T-helper 1 cell treated with Interleukin-12 subunit alpha and Interleukin-12 subunit beta and Interleukin-4 antibody, amounts not matched to agents 30 μg/mL and 1 μg/mL, for 36 hours (primary cell): Measurements from ENCODE around the gene IYD.
"Not testable (repeated sequence)": the region's sequence is repeated elsewhere in the genome, so short reads cannot be mapped to it uniquely, and the experiment has no call there.

ENCODE experiments used
- H3K27ac Mint-ChIP-seq: one replicate; pipeline ENCODE4 v1.8.0; 2021; ENCODE audit warnings: mild to moderate bottlenecking, mixed read lengths
- H3K27me3 Mint-ChIP-seq: one replicate; pipeline ENCODE4 v1.8.0; 2021; ENCODE audit warnings: low read depth, mixed read lengths
- H3K36me3 Mint-ChIP-seq: one replicate; pipeline ENCODE4 v1.8.0; 2021; ENCODE audit warnings: low read depth, mixed read lengths
- H3K4me1 Mint-ChIP-seq: one replicate; pipeline ENCODE4 v1.8.0; 2021; ENCODE audit warnings: low read depth, mixed read lengths
- H3K4me3 Mint-ChIP-seq: one replicate; pipeline ENCODE4 v1.8.0; 2021; ENCODE audit warnings: mild to moderate bottlenecking, moderate library complexity, mixed read lengths
- H3K9me3 Mint-ChIP-seq: one replicate; pipeline ENCODE4 v1.8.0; 2021; ENCODE audit warnings: mixed read lengths

IYD gene

GRCh38 chr6:150366118-150366778, 2.6 kb upstream of the IYD start:
- Mint-ChIP-seq H3K4me3 (no peak overlapping the region), H3K9me3 (no peaks in the 10 kb centered on the region), H3K27me3 (no peaks in the 10 kb centered on the region), H3K4me1 (no peaks in the 10 kb centered on the region), H3K36me3 (no peaks in the 10 kb centered on the region), H3K27ac (no peak overlapping the region)

GRCh38 chr6:150369408-150369807, 596 bp downstream of the IYD start:
- H3K27ac Mint-ChIP-seq, result no peak overlapping the region
- H3K4me1 Mint-ChIP-seq, result no peaks in the 10 kb centered on the region
- peaks cover 8% of the 10 kb centered on the region for H3K27me3 Mint-ChIP-seq
- H3K4me3 Mint-ChIP-seq, result no peak overlapping the region
- H3K36me3 Mint-ChIP-seq, result no peaks in the 10 kb centered on the region
- H3K9me3 Mint-ChIP-seq, result no peaks in the 10 kb centered on the region

GRCh38 chr6:150370112-150370511, 1.3 kb downstream of the IYD start:
- Mint-ChIP-seq H3K36me3 (no peaks in the 10 kb centered on the region), H3K27me3 (peaks cover 12% of the 10 kb centered on the region), H3K9me3 (no peaks in the 10 kb centered on the region), H3K27ac (no peak overlapping the region), H3K4me3 (no peak overlapping the region), H3K4me1 (no peaks in the 10 kb centered on the region)

GRCh38 chr6:150371356-150371755, 2.5 kb downstream of the IYD start:
- H3K27me3 Mint-ChIP-seq, result peaks cover 17% of the 10 kb centered on the region
- H3K4me3 Mint-ChIP-seq, result no peak overlapping the region
- no peaks in the 10 kb centered on the region for H3K36me3 Mint-ChIP-seq
- no peak overlapping the region for H3K27ac Mint-ChIP-seq
- H3K9me3 Mint-ChIP-seq, result no peaks in the 10 kb centered on the region
- H3K4me1 Mint-ChIP-seq, result no peaks in the 10 kb centered on the region

GRCh38 chr6:150372051-150372450, 3.2 kb downstream of the IYD start:
- Mint-ChIP-seq H3K36me3 (no peaks in the 10 kb centered on the region), H3K27me3 (peaks cover 20% of the 10 kb centered on the region), H3K4me1 (no peaks in the 10 kb centered on the region), H3K9me3 (no peaks in the 10 kb centered on the region), H3K27ac (no peak overlapping the region), H3K4me3 (no peak overlapping the region)

DNA sequence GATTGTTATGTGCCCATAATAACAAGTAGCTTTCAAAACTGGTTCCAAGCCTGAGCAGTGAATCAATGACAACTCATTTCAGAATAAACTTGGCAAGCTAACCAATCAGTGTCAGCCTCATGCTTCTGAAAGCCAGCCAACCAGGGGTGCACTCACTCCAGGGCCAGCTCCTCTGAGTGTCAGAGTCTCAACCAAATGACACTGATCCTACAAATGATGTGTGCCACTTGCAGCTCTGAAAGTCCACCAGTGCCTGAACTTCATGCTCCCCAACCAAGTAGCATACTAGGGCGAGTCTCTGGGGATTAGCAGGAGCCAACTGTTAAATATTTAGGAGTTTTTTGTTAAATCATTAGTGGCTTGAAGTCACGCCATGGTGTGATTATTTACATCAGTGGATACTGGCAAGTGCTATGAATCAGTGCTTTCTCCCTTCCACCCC, 4.5 kb downstream of the IYD start:
- H3K4me1 Mint-ChIP-seq, result no peaks in the 10 kb centered on the region
- no peak overlapping the region for H3K27ac Mint-ChIP-seq
- no peaks in the 10 kb centered on the region for H3K9me3 Mint-ChIP-seq
- no peaks in the 10 kb centered on the region for H3K36me3 Mint-ChIP-seq
- peaks cover 20% of the 10 kb centered on the region for H3K27me3 Mint-ChIP-seq
- no peak overlapping the region for H3K4me3 Mint-ChIP-seq

GRCh38 chr6:150374346-150374745, 5.5 kb downstream of the IYD start:
- H3K27me3 Mint-ChIP-seq, result peaks cover 26% of the 10 kb centered on the region
- H3K4me1 Mint-ChIP-seq, H3K4me3 Mint-ChIP-seq, H3K9me3 Mint-ChIP-seq, H3K27ac Mint-ChIP-seq, H3K36me3 Mint-ChIP-seq: not testable (repeated sequence)

GRCh38 chr6:150377211-150377781, 8.5 kb downstream of the IYD start:
- peaks cover 30% of the 10 kb centered on the region for H3K27me3 Mint-ChIP-seq
- H3K4me1 Mint-ChIP-seq, result no peaks in the 10 kb centered on the region
- no peaks in the 10 kb centered on the region for H3K9me3 Mint-ChIP-seq
- H3K4me3 Mint-ChIP-seq, result no peak overlapping the region
- H3K36me3 Mint-ChIP-seq, result no peaks in the 10 kb centered on the region
- H3K27ac Mint-ChIP-seq, result no peak overlapping the region

- H3K4me1 Mint-ChIP-seq, result no peaks in the 10 kb centered on the region
- H3K27ac Mint-ChIP-seq, result no peak overlapping the region
- H3K4me3 Mint-ChIP-seq, result no peak overlapping the region
- no peaks in the 10 kb centered on the region for H3K36me3 Mint-ChIP-seq
- peaks cover 24% of the 10 kb centered on the region for H3K27me3 Mint-ChIP-seq
- H3K9me3 Mint-ChIP-seq, result no peaks in the 10 kb centered on the region
Observed at GRCh38 chr6:150380256-150380655, 11.4 kb downstream of the IYD start.

DNA sequence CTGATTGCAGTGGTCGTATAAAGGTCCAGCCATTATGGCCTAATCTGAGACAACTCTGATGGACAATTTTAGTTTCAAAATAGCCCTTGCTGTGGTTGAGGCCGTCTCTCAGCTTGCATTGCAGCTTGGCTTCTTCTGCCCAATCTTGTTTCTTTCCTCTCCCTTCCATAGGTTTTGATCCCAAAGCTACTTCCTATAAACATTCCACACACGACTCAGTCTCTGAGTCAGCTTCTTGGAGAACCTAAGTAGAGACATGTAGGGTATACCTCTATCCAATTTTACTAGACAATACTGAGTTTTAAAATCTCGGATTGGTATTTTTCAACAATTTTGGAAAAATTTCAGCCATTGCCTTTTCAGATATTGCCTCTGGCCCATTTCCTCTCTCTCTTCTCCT, 13.4 kb downstream of the IYD start:
- peaks cover 26% of the 10 kb centered on the region for H3K27me3 Mint-ChIP-seq
- no peak overlapping the region for H3K4me3 Mint-ChIP-seq
- H3K27ac Mint-ChIP-seq, result no peak overlapping the region
- no peaks in the 10 kb centered on the region for H3K36me3 Mint-ChIP-seq
- H3K4me1 Mint-ChIP-seq, result no peaks in the 10 kb centered on the region
- H3K9me3 Mint-ChIP-seq, result no peaks in the 10 kb centered on the region

DNA sequence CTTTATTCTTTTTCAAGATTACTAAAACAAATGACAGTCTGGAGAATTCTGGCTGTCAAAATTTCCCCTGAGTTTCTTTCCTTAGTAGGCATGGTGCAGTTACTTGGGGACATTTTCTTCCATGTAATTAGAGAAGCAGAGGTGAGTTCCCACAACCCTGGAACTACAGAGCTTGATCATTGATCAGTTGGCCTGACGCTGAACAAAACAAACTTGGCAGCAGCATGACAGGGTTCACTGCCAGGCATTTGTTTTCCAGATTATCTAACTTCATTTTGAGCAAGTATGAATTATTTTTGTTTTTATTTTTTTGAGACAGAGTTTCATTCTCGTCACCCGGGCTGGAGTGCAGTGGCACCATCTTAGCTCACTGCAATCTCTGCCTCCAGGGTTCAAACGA, 22.6 kb downstream of the IYD start:
- Mint-ChIP-seq H3K27ac (no peak overlapping the region), H3K27me3 (peaks cover 31% of the 10 kb centered on the region), H3K36me3 (no peaks in the 10 kb centered on the region), H3K9me3 (no peaks in the 10 kb centered on the region), H3K4me1 (no peaks in the 10 kb centered on the region), H3K4me3 (no peak overlapping the region)

GRCh38 chr6:150391890-150392289, 23.1 kb downstream of the IYD start:
- Mint-ChIP-seq H3K36me3 (no peaks in the 10 kb centered on the region), H3K27me3 (peaks cover 29% of the 10 kb centered on the region), H3K27ac (no peak overlapping the region), H3K4me1 (no peaks in the 10 kb centered on the region), H3K9me3 (no peaks in the 10 kb centered on the region), H3K4me3 (no peak overlapping the region)

- Mint-ChIP-seq H3K4me1 (no peaks in the 10 kb centered on the region), H3K27me3 (peaks cover 23% of the 10 kb centered on the region), H3K9me3 (no peaks in the 10 kb centered on the region), H3K27ac (no peak overlapping the region), H3K4me3 (no peak overlapping the region), H3K36me3 (no peaks in the 10 kb centered on the region)
Observed at GRCh38 chr6:150392452-150393220, 23.8 kb downstream of the IYD start.

DNA sequence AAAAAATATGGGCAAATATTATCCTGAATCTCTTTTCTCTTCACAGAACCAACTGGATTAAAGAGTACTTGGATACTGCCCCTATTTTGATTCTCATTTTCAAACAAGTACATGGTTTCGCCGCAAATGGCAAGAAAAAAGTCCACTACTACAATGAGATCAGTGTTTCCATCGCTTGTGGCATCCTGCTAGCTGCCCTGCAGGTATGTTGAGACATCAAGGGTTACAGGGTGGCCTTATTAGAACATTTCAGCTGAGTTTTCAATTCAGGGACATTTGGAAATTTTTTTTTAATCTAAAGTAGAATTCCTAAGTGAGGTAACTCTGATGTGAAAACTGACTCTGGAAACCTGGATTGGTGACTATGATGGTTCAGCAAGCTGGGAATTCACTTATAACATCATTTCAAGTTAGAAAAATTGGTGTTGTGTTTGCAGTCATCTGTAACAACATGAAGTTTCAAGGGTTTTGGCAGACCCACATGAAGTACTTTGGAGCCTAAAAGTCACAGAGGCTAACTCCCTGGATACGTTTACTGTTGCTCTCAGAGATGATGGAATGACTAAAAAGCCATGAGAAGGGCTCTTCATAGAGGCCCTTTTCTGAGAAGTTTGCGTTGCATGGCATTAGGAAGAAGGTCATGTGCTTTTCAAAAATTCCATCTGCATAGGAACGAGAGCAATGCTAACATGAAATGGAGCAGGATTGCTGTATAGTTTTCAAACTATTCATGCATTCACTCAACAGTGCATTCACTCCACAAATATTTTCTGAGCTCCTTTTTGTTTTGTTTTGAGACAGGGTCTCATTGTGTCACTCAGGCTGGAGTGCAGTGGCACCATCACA, 25.5 kb downstream of the IYD start:
- H3K9me3 Mint-ChIP-seq, result no peaks in the 10 kb centered on the region
- H3K4me1 Mint-ChIP-seq, result no peaks in the 10 kb centered on the region
- no peak overlapping the region for H3K27ac Mint-ChIP-seq
- no peaks in the 10 kb centered on the region for H3K36me3 Mint-ChIP-seq
- H3K4me3 Mint-ChIP-seq, result no peak overlapping the region
- H3K27me3 Mint-ChIP-seq, result peaks cover 16% of the 10 kb centered on the region
